ENCODE data around the gene PSAT1. TPM values are rescaled to one million over a fixed set of nuclear protein-coding genes. Genes with fewer than 3 reads are reported as not detected.

The PSAT1 gene
- polyA plus RNA-seq, 12 donors, result 28.9 to 57.3 (median 40.1) TPM; not detected in 1

GRCh38 chr9:78363221-78363620 lies 66.3 kb downstream of the PSAT1 start:
- peak; percentile 26 for DNase-seq

- peak; percentile 26 for DNase-seq
These were observed 69.1 kb downstream of the PSAT1 start for GRCh38 chr9:78365748-78366697.

GRCh38 chr9:78366827-78367226 lies 69.9 kb downstream of the PSAT1 start:
- no peak for DNase-seq

GRCh38 chr9:78368236-78368635 lies 71.3 kb downstream of the PSAT1 start:
- DNase-seq, result no peak

- DNase-seq, result peak; percentile 74
These were observed 72.8 kb downstream of the PSAT1 start for GRCh38 chr9:78369639-78370219.

- DNase-seq, result no peak
These were observed 74.1 kb downstream of the PSAT1 start for GRCh38 chr9:78370991-78371390.

- no peak for DNase-seq
These were observed 75.1 kb downstream of the PSAT1 start for GRCh38 chr9:78371981-78372380.

Other genes starting within 250 kb of the PSAT1 start
- 10 to 100 TPM in 11 of 12 donors, not detected in 1; 12.5 to 32.4 (median 21.3) TPM for gene CEP78, start 61.0 kb upstream of the PSAT1 start, polyA plus RNA-seq (ENCODE audit: insufficient read length in 12 of 12)